ENCODE measurements around the gene BASP1. TPM values are rescaled to one million over a fixed set of nuclear protein-coding genes. Genes with fewer than 3 reads are reported as not detected.

Gene BASP1
- total RNA-seq, 2 experiments from 2014 or later: 0.70 to 0.93 TPM

DNA sequence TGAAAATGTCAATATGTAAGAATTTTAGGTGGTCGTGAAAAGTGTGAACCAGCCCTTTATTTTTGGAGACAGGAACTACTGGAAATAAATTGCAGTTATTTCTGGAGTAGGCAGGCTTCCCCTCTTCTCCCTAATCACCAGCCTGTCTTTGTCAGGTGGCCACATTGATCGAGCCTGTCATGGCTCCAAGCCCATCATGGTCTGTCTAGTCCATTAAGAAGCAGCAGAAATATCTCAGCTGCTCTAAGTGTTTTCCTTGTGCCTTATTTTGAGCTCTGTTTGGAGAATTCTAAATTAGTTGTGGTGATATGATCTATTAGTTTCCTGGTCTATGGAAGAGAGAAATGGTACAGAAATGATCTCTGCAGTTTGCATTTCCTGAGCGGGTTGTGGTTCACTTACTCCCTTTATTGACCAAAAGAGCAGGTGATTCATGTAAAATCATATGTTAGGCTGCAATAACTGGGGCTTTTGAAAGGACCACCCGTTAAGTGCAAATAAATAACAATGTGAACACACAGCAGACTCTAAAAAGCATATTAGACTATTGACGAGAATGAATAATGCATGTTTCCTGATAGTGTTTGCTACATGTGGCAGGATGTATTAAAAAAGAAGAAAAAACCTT is 42.3 kb downstream of the BASP1 start:
- H3K27ac ChIP-seq (ENCODE audit: low read depth in 1 of 2, low read length in 2 of 2): no peak overlapping the region
- H3K36me3 ChIP-seq (ENCODE audit: insufficient read depth, low read length): no peaks in the 10 kb centered on the region
- no peak for ATAC-seq (ENCODE audit: poor library complexity)

DNA sequence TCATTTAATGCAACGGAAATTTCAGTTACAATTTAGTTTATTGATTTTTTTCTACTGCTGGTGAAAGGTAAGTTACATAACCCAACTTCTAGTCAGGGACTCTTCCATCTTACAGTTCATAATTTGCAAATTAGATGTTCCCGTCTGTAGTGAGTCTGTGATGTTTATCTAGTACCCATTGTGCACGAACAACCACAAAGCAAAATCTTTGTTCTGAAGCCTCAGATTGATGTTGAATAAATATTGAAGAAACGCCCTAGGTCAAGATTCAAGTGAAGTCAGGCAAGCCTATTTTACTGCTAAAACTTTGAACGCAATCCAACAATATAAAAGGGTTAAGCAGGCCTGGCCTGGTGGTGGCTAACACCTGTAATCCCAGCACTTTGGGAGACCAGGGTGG is 43.1 kb downstream of the BASP1 start:
- H3K4me1 Mint-ChIP-seq (ENCODE audit: low read depth): no peaks in the 10 kb centered on the region
- Histone ChIP-seq H3K4me3 (ENCODE audit: low read length) (no peak overlapping the region), H3K9me3 (ENCODE audit: control insufficient read depth in 1 of 2, insufficient read depth in 1 of 2, low read length in 2 of 2) (no peaks in the 10 kb centered on the region), H3K36me3 (ENCODE audit: insufficient read depth, low read length) (no peaks in the 10 kb centered on the region), H3K27me3 (ENCODE audit: control insufficient read depth in 1 of 2, insufficient read depth in 2 of 2, low read length in 2 of 2) (no peaks in the 10 kb centered on the region), H3K4me1 (ENCODE audit: insufficient read depth, low read length) (no peaks in the 10 kb centered on the region), H3K27ac (ENCODE audit: low read depth in 1 of 2, low read length in 2 of 2) (no peak overlapping the region)
- H3K27me3 Mint-ChIP-seq: no peaks in the 10 kb centered on the region
- TF ChIP-seq, protein P1, sequence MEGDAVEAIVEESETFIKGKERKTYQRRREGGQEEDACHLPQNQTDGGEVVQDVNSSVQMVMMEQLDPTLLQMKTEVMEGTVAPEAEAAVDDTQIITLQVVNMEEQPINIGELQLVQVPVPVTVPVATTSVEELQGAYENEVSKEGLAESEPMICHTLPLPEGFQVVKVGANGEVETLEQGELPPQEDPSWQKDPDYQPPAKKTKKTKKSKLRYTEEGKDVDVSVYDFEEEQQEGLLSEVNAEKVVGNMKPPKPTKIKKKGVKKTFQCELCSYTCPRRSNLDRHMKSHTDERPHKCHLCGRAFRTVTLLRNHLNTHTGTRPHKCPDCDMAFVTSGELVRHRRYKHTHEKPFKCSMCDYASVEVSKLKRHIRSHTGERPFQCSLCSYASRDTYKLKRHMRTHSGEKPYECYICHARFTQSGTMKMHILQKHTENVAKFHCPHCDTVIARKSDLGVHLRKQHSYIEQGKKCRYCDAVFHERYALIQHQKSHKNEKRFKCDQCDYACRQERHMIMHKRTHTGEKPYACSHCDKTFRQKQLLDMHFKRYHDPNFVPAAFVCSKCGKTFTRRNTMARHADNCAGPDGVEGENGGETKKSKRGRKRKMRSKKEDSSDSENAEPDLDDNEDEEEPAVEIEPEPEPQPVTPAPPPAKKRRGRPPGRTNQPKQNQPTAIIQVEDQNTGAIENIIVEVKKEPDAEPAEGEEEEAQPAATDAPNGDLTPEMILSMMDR (IDR thresholded peaks at IDR 0.05): no peak
- H3K4me3 Mint-ChIP-seq: no peak overlapping the region
- CTCF ChIA-PET: no interaction called here
- intact Hi-C loops (cut with DNase I, micrococcal nuclease): no loop called here
- no peak for DNase-seq
- no peak for ATAC-seq (ENCODE audit: poor library complexity)
- POLR2A ChIA-PET: no interaction called here
- H3K27ac Mint-ChIP-seq: no peak overlapping the region
- no peaks in the 10 kb centered on the region for H3K36me3 Mint-ChIP-seq (ENCODE audit: low read depth)
- peaks cover 2% of the 10 kb centered on the region for H3K9me3 Mint-ChIP-seq

More for the DNA sequence above, 42.3 kb downstream of the BASP1 start:
- TF ChIP-seq, protein P1 (IDR thresholded peaks at IDR 0.05): no peak
- Histone ChIP-seq H3K9me3 (ENCODE audit: control insufficient read depth in 1 of 2, insufficient read depth in 1 of 2, low read length in 2 of 2) (no peaks in the 10 kb centered on the region), H3K4me3 (ENCODE audit: low read length) (no peak overlapping the region), H3K4me1 (ENCODE audit: insufficient read depth, low read length) (no peaks in the 10 kb centered on the region), H3K27me3 (ENCODE audit: control insufficient read depth in 1 of 2, insufficient read depth in 2 of 2, low read length in 2 of 2) (no peaks in the 10 kb centered on the region)
- ChIA-PET CTCF (no interaction called here), POLR2A (no interaction called here)
- H3K27me3 Mint-ChIP-seq: no peaks in the 10 kb centered on the region
- H3K4me3 Mint-ChIP-seq: no peak overlapping the region
- no peak overlapping the region for H3K27ac Mint-ChIP-seq
- peaks cover 2% of the 10 kb centered on the region for H3K9me3 Mint-ChIP-seq
- H3K36me3 Mint-ChIP-seq (ENCODE audit: low read depth): no peaks in the 10 kb centered on the region
- no peak for DNase-seq
- no peaks in the 10 kb centered on the region for H3K4me1 Mint-ChIP-seq (ENCODE audit: low read depth)
- intact Hi-C loops (cut with DNase I, micrococcal nuclease): no loop called here

DNA sequence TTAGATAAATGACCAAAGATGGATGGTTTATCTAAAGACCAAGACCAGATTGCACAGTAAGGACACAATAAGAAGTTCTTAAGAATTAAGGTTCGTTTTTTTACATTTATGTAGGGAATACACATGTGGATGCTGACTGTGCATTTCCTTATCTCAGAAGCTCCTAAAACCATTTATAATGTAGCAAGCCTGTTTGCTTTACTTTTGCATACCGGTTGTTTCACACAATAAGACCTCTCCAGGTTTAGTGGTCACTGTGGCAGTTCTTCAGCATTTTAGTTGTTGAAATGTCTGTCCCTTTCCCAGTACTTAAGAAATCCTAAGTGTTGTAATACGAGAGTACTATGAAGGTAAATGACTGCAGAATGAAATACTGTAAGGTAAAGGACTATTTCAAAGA is 43.6 kb downstream of the BASP1 start:
- H3K27me3 Mint-ChIP-seq: no peaks in the 10 kb centered on the region
- intact Hi-C loops (cut with DNase I, micrococcal nuclease): no loop called here
- no peak overlapping the region for H3K27ac Mint-ChIP-seq
- CTCF ChIA-PET: no interaction called here
- TF ChIP-seq, protein P1 (IDR thresholded peaks at IDR 0.05): no peak
- no peaks in the 10 kb centered on the region for H3K9me3 ChIP-seq (ENCODE audit: control insufficient read depth in 1 of 2, insufficient read depth in 1 of 2, low read length in 2 of 2)
- POLR2A ChIA-PET: no interaction called here
- H3K9me3 Mint-ChIP-seq: peaks cover 2% of the 10 kb centered on the region
- ATAC-seq (ENCODE audit: poor library complexity) (no peak), DNase-seq (no peak)
- H3K27ac ChIP-seq (ENCODE audit: low read depth in 1 of 2, low read length in 2 of 2): no peak overlapping the region
- no peaks in the 10 kb centered on the region for H3K4me1 Mint-ChIP-seq (ENCODE audit: low read depth)
- no peaks in the 10 kb centered on the region for H3K36me3 ChIP-seq (ENCODE audit: insufficient read depth, low read length)
- no peak overlapping the region for H3K4me3 Mint-ChIP-seq
- H3K27me3 ChIP-seq (ENCODE audit: control insufficient read depth in 1 of 2, insufficient read depth in 2 of 2, low read length in 2 of 2): no peaks in the 10 kb centered on the region
- H3K4me3 ChIP-seq (ENCODE audit: low read length): no peak overlapping the region
- H3K36me3 Mint-ChIP-seq (ENCODE audit: low read depth): no peaks in the 10 kb centered on the region
- no peaks in the 10 kb centered on the region for H3K4me1 ChIP-seq (ENCODE audit: insufficient read depth, low read length)

Data from CD4-positive, alpha-beta T cell (primary cell).